Stimulated activated naive CD8-positive, alpha-beta T cell treated with anti-CD3 and anti-CD28 coated beads, Interleukin-15, Interleukin-2, amounts not matched to agents 100 U/mL and 50 U/mL, for 24 hours (primary cell): ENCODE measurements around the gene SLC19A1.

Experiments
- ATAC-seq: fragments of 150-1000 bp; cut with Tn5 transposase; one replicate; pipeline ENCODE4 v1.10.0; 2021
- DNase-seq: peaks from one replicate; pipeline ENCODE4 v3.0.0; 2021

The SLC19A1 gene

DNA sequence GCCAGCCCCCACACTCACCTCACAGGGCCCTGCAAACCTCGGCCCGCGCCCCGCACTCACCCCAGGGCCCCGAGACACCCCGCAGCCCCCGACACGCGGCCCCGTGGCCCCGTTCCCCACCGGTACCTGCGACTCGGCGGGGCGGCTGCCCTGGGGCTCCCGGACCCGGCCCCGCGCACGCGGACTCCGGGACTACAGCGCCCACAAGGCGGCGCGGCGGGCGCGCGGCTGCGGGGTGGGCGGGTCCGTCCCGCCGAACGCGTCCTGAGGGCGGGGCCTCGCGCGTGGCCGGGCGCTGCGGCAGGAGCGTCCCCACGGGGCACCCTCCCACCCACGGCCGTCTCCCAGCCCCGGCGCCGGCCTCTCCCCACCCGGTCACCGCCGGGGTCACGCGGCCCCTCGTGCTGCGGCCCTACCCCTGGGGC is at the start of gene SLC19A1:
Gene SLC19A1 (minus strand): TSS at position 199 of the 425 bp plus-strand sequence. CDS start 4,481 bp downstream, outside the sequence.
- DNase-seq (peak; percentile 84), ATAC-seq (peak; percentile 67)

DNA sequence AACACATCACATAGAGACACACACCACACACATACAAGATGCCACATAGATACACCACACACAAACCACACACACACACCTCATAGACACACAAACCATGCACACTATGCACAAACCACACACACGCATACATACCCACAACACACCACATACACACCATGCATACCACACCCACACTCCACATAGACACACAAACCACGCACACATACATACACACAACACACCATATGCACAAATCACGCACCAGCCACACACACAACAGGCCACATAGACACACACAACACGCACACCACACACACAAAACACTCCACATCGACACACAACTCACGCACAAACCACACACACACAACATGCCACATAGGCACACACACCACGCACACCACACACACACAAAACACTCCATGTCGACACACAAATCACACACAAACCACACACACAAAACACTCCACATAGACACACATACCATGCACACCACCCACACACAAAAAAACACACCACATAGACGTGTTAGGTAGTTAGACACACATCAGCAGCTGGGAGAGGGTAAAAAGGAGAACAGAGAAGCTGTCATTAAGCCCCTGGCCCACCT is 49.5 kb upstream of the SLC19A1 start:
- ATAC-seq (no peak), DNase-seq (no peak)

DNA sequence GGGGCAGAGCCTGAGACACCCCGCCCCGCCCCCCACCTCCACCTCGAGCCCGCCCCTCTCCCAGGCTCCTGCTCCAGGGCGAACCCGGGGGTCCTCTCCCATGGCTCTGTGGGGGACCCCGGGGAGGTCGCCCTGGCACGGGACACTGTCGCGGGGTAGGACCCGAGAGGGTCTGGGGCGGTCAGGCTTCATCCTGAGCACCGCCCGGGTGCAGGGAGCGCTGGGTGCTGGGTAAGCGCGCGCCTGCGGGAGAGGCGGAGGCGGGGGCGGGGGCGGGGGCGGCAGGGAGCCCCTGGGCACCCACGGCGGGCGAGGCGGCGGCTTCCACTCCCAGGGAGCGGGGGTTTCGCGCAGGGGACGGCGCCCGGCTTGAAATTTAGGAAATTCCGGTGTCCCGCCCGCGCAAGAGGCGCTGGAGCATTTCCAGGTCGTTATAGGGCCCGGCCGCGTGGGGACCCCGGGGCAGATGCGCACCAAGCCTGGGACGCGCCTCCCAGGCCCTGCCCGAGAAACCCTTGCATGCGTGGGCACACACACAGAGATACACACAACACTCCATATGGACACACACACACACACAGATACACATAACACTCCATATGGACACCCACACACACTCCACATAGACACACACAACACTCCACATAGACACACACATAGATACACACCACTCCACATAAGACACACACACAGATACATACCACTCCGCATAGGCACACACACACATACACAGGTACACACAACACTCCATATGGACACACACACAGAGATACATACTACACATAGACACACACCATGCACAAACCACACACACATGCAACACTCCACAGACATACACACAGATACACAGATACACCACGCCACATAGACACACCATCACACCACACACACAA is 48.7 kb upstream of the SLC19A1 start:
- DNase-seq (peak; percentile 61), ATAC-seq (peak; percentile 48)

DNA sequence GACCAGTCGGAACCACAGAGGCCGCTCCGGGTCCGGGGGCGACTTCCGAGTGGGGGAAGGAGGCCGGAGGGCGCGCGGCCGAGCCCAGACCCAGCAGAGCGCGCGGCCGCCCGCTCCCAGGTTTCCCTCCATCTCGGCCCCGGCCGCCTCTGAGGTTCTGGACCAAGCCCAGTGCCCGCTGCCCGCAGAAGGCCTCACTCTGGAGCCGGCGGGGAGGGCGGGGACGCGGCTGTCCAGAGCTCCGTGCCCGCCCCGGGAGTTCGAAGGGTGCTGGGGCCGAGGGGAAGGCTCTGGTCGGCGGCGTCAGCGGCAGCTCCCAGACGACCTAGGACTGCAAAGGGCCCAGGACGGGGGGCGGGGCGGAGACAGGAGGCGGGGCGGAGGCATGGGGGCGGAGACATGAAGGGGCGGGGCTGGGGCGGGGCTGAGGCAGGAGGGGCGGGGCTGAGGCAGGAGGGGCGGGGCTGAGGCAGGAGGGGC is 48.0 kb upstream of the SLC19A1 start:
- ATAC-seq, result peak; percentile 67
- peak; percentile 78 for DNase-seq

DNA sequence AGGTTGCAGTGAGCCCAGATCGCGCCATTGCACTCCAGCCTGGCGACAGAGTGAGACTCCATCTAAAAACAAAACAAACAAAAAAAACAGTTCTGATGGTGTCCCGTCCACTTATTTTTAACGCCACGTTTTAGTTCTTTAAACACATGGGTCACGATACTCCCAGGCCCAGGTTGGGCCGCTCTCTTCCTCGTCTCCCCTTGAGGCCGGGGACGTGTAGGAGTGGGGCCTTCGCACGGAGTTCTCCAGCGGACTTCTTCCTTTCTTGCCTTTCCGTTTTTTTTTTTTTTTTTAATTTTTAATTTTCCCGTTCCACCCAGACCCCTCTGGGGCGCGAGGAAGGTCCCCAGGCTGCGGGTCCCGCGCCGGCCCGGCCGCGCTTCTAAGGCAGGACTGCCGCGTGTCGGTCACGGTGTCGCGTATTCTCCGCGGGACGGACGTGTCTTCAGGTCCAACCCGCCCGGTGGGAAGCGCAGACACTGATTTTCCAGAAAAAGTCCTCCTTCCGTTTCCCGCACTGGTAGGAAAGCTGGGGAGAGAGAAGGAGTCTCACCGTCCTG is 47.5 kb upstream of the SLC19A1 start:
- ATAC-seq, result no peak

DNA sequence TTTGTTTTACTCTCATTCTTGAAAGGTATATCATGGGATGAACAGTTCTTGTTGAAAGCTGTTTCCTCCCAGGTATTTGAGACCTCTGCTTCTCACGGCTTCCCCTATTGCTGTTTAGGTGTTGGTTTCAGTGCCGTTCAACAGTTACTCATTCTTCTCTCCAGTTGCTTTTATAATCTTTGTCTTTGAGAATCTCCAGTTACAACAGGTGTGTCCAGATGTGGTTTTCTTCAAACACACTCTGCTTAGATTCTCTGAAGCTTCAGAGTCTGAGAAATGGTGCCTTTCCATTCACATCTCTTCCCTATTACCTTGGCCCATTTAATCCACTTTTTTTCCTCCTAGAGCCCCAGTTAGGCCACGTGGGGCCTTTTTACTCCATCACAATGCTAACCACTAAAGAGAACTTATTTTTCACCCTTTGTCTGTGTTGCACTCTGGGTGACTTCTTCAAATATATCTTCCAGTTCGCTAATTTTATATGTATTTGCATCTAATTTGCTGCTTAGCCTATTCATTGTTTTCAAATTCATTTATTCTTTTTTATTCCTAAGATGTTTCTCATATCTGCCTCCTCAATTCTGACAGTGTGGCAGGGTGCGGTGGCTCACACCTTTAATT is 46.7 kb upstream of the SLC19A1 start:
- DNase-seq (no peak), ATAC-seq (no peak)

More for the DNA sequence above, 47.5 kb upstream of the SLC19A1 start:
- DNase-seq, result no peak

DNA sequence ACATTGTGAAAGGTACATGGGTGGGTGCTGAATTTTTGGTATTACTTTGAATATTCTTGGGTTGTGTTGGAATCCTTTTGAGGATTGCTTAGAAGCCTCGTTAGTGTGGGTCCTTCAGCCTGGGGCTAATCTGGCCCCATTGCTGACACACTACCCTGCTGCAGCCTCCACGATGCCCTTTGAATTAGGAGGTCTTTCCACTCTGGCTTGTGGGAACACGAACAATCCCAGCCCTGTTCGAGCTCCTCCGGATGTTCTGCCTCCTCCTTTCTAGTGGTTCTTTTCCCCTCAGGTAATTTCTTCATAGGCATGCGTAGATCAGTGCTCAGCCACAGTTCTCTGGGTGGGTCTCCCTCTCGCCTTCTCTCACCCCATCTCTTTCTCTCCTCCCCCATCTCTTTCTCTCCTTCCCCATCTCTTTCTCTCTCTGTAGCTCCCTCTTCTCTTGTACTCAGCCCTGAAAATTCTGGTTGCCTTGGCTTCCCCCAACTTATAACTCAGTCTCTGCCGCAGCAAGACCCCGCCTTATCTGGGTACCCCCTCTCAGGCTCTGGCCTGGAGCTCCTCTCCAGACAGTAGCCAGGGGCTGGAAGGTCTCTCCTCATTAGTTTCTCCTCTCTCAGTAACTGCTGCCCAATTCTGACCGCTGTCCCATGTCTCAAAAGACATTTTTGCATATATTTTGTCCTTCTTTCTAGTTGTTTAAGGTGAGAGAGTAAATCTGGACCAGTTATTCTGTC is 46.0 kb upstream of the SLC19A1 start:
- ATAC-seq (no peak), DNase-seq (no peak)

DNA sequence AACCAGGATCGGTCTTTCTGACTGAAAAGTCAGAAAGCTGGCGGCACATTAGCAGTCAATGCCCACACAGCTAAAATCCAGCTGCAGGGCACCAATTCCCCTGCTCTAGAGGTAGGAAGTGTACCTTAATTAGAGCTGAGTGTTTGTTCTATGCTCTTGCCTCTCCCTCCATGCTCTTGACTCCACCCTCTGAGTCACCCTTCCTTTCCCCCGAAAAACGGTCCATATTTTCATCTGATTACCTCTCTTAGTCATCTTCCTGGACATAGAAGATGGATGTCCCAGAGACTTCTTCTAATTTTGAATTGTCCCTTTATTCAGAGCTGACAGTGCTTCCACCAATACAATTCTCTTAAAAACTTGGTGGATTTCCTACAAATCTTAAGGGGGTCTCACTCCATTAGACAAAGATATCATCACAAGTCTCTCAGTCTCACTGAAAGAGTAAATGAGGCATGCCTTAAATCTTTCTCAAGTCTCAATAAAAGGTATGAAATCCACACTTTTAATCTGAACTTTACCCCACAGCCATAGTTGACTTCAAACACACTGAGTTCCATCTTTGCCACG is 44.1 kb upstream of the SLC19A1 start:
- ATAC-seq, result no peak

DNA sequence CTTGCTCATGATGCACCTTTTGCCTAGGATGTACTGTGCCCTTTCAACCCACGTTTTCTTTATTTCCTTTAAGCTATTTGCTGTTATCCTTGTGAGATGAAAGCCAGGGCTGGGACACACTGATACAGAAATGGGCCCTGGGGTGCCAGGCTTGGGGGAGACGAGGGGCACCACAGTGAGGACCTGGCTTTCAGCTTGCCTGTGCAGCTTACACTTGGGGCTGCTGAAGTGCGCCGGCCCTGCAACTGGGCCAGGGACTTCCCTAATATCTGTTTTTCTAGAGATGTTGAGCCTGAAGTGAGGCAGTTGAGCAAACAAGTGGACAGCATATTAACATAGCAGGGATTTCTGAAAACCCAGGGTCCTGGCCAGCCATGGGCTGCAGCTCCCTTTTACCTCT is 42.5 kb upstream of the SLC19A1 start:
- ATAC-seq (no peak), DNase-seq (no peak)

More for the DNA sequence above, 44.1 kb upstream of the SLC19A1 start:
- DNase-seq, result no peak

DNA sequence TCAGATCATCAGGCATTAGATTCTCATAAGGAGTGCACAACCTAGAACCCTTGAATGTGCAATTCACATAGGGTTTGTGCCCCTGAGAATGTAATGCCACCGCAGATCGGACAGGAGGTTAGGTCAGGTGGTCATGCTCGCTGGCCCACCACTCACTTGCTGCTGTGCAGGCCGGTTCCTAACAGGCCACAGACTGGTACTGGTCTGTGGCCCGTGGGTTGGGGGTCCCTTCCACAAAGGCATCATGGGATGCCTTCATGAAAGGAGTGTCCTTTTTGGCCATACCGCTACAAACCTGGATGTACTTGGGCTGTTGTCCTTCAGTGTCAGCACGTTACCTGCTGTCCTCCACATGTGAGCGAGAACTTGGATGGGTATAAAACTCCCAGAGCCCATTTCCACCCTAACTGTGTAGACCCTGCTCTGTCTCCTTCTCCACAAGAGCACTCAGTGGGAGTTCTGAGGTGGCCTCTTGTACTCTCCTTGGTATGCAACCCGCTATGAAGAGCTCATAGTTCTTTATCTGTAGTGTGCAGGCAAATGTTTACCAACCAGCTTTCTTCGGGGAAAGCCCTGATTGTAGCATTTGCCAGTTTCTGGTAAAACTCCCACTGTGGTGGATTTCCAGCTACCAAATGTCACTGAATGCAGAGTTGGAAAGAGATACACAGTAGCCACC is 41.7 kb upstream of the SLC19A1 start:
- ATAC-seq, result no peak
- DNase-seq, result no peak

DNA sequence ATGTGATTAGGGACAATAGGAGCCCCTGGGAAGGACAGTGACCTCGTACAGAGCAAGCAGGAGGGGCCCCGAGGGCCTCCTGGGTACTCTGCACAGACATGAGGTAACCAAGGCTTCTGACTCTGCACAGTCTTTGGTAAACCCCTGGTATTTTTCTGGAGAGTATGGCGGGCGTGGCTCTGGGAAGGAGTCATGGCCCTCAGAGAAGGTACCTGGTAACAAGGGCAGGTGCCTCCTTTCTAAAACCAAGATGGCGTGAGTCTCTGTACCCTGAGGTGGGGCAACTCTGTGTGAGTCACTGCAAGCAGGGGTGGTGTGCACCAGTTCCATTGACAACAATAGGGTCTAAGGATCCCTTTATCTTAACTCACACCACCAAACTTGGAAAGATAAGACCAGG is 39.9 kb upstream of the SLC19A1 start:
- ATAC-seq (no peak), DNase-seq (no peak)

DNA sequence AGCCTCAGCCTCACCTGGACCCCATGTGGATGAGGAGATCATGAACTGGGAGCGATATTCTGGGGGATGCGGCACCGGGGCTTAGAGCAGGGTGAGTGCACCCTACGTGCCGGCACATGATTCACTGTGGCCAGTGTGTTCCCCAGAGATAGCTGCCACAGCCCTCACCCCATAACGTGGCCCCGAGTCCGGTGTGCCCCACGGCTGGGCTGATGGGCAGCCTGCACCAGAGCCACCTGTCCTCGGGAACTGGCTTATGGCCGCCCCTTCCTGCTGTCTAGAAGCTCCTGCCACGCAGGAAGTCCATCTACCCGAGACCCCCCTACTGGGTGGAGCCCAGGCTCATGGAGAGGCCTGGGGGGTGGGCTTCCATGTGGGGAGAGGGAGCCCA is 39.1 kb upstream of the SLC19A1 start:
- DNase-seq (no peak), ATAC-seq (no peak)

DNA sequence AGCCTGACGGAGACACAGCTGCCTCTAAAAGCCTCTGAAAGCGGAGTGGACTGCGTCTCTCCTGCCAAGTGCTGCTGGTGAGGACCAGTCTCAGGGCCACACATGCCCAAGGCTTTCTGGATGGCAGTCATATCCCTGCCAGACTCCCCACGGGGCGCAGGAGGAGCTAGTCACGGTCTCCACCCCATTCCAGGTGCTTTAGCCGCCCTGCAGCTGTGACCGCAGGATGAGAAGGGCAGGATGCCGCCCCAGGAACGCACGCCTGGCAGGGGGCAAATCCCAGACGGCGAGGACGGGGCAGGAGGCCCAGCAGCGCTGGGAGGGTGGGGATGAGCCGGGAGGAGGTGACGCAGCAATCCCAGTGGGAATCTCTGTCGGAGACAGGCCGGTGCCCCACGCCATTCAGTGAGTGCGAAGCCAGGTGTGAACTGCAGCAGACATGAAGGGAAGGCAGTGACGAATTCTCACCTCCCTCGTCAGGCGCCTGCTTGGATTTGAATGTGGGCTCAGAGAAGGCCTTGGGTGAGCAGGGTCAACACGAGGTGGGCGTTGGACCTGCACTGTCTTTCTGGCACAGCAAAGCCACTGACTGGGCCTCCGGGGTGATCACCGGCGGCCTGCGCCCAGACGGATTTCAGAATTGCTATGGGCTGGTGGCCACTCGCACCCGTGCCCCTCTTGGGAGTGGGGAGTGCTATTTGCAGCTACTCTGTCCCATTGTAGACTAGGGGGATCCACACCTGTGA is 38.5 kb upstream of the SLC19A1 start:
- ATAC-seq (no peak), DNase-seq (no peak)

DNA sequence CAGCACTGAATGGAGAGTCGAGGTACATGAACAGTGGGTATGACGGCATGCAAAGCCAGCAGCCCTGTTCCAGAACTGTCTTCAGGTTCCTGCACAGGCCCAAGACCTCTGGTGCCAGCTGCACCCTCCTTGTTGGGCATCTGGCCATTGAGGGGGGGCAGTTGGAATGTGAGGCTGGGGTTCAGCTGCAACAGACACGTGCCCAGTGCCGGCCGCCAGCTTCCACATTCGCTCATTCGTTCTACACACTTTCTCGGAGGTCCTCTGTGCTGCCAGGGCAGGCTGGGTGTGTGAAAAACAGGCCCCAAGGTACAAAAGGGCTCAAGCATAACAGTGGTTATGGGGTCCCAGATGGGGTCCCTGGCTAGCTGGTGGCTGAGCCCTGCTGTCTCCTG is 37.9 kb upstream of the SLC19A1 start:
- ATAC-seq (no peak), DNase-seq (no peak)

DNA sequence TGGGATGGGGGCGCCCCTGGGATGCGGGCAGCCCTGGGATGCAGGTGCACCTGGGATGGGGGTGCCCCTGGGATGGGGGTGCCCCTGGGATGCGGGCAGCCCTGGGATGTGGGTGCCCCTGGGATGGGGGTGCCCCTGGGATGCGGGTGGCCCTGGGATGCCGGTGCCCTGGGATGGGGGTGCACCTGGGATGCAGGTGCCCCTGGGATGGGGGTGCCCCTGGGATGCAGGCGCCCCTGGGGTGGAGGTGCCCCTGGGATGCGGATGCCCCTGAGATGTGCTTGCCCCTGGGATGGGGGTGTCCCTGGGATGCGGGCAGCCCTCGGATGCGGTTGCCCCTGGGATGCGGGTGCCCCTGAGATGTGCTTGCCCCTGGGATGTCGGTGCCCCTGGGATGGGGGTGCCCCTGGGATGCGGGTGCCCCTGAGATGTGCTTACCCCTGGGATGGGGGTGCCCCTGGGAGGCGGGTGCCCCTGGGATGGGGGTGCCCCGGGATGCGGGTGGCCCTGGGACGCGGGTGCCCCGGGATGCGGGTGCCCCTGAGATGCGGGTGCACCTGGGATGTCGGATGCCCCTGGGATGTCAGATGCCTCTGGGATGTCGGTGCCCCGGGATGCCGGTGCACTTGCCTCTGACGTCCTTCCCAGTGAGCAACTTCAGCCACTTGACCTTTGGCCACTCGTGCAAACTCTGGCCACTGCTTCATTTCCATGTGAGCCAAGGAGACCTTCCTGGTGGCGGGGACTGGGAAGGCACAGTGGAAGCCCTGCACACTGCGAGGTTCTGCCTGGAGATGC is 37.3 kb upstream of the SLC19A1 start:
- DNase-seq (no peak), ATAC-seq (no peak)

DNA sequence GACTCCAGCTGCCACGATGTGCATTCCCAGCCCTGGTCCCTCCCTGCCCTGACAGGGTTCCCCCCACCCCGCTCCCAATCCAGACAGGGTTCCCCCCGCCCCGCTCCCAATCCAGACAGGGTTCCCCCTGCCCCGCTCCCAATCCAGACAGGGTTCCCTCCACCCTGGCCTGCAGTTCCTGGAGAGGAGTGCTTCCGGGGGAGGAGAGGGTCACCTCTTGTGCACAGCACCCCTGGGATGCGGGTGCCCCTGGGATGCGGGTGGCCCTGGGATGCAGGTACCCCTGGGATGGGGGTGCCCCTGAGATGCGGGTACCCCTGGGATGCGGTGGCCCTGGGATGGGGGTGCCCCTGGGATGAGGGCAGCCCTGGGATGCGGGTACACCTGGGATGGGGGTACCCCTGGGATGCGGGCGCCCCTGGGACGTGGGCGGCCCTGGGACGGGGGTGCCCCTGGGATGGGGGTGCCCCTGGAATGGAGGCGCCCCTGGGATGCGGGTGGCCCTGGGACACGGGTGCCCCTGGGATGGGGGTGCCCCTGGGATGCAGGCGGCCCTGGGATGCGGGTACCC is 36.7 kb upstream of the SLC19A1 start:
- DNase-seq (no peak), ATAC-seq (no peak)

DNA sequence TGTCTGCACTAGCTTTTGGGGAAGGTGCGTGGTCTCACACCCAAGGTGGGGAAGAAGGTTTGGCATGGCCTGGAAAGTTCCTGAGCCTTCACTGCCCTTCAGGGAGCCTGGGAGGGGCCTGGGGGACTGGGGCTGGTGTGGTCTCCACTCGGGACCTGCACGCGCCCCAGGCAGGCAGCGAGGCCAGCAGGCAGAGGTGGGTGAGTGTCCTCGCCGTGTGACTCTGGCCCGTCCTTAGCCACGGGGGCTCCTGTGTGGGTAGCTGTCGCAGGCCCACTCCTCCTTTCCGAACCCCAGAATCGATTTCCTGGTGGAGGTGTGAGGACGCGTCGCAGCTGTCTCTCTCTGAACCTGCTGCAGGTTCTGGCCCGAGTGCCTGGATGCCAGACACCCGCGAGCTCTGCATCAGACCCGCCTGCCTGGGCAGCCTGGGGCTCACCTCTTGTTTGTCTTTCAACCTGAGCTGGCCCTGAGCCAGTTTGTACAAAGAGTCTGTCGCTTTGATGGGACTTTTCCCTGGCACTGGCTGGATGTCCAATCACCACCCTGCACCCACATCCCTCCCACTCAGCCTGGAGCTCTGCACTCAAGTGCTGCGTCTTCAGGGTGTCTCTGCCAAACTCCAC is 36.0 kb upstream of the SLC19A1 start:
- no peak for ATAC-seq
- no peak for DNase-seq

DNA sequence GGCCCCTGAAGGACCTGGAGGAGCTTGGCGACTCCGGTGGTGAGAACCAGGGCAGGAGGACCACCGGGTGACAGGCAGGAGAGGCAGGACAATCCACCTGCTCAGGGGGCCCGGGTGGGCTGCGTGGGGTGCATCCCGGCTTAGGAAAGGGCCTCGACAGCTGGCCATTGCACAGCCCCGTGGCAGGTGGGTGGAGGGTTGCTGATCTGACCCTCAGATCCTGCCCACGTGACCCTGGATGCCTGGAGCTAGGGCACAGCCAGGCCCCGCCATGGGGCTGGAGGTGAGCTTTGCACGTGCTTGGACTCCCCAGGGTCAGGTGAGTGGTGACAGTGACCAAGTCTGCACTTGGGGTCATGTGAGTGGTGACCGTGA is 35.5 kb upstream of the SLC19A1 start:
- ATAC-seq (no peak), DNase-seq (no peak)
